ENCODE data around the gene NHLRC3.

DNA sequence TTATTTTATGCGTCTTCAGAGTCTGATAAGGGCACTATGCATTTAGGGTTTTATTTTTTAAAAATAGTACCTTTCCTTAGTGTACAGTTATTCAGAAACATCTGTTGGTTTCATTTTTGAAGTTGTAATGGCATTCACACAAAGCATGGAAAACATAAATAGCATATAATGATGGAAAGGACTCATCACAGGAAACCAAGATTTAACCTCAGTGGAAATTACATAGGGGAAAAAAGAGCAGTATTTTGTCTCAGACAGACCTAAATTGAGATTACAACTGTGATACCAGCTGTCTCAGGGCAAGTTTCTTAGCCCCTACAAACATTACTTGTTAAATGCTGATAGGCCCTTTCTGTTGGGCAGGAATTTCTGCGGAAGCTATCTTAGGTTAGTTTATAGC is 57.2 kb downstream of the NHLRC3 start:
- TF ChIP-seq, protein P1, sequence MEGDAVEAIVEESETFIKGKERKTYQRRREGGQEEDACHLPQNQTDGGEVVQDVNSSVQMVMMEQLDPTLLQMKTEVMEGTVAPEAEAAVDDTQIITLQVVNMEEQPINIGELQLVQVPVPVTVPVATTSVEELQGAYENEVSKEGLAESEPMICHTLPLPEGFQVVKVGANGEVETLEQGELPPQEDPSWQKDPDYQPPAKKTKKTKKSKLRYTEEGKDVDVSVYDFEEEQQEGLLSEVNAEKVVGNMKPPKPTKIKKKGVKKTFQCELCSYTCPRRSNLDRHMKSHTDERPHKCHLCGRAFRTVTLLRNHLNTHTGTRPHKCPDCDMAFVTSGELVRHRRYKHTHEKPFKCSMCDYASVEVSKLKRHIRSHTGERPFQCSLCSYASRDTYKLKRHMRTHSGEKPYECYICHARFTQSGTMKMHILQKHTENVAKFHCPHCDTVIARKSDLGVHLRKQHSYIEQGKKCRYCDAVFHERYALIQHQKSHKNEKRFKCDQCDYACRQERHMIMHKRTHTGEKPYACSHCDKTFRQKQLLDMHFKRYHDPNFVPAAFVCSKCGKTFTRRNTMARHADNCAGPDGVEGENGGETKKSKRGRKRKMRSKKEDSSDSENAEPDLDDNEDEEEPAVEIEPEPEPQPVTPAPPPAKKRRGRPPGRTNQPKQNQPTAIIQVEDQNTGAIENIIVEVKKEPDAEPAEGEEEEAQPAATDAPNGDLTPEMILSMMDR (IDR thresholded peaks at IDR 0.05), result no peak
- TF ChIP-seq POLR2A (IDR thresholded peaks at IDR 0.05), result no peak

Data from adrenal gland (tissue), 5 donors.